ENCODE data around the gene JAK1.

GRCh38 chr1:64881281-64881680 is 85.1 kb downstream of the JAK1 start:
- TF ChIP-seq MAX (IDR thresholded peaks at IDR 0.05; ENCODE audit: insufficient read depth, insufficient read length) = no peak
- no peak for TF ChIP-seq CTCF (IDR thresholded peaks at IDR 0.05; ENCODE audit: extremely low read depth in 1 of 2, insufficient read depth in 1 of 2, low read depth in 1 of 2, low read length in 2 of 2)
- no peak for TF ChIP-seq MYC (IDR thresholded peaks at IDR 0.05; ENCODE audit: low read depth, low read length)

All from endothelial cell of umbilical vein (primary cell).